Natural killer cell (primary cell): Measurements from ENCODE around the gene METTL3. TPM values are rescaled to one million over a fixed set of nuclear protein-coding genes. Genes with fewer than 3 reads are reported as not detected.

Source experiments
- ATAC-seq, 3 donors: fragments of 150-1000 bp in 2 of 3; fragments of 200-7000 bp in 1 of 3; cut with Tn5 transposase; 1 replicate in 1 of 3; 2 replicates in 2 of 3; pipeline ENCODE4 v1.10.0; 2021; ENCODE audit warnings: mild to moderate bottlenecking in 2 of 3, moderate library complexity in 2 of 3
- DNase-seq, 2 donors: peaks; one replicate each; pipeline versions ENCODE4 v3.0.0 to v3.0.0-alpha.2; 2013 to 2021; ENCODE audit warnings: mixed read lengths in 1 of 2
- H3K27ac ChIP-seq: one replicate; pipeline ENCODE4 v1.5.1; 2013; ENCODE audit warnings: mild to moderate bottlenecking, low read length
- H3K27me3 ChIP-seq: one replicate; pipeline ENCODE4 v1.6.1; 2013; ENCODE audit warnings: low read length; ENCODE audit not compliant: control insufficient read depth, insufficient read depth
- H3K36me3 ChIP-seq: one replicate; pipeline ENCODE4 v1.6.1; 2013; ENCODE audit warnings: low read length; ENCODE audit not compliant: control insufficient read depth, insufficient read depth
- H3K4me1 ChIP-seq: one replicate; pipeline ENCODE4 v1.6.1; 2013; ENCODE audit warnings: low read length; ENCODE audit not compliant: control insufficient read depth, insufficient read depth
- H3K4me3 ChIP-seq: one replicate; pipeline ENCODE4 v1.5.1; 2013; ENCODE audit warnings: low read length
- H3K9me3 ChIP-seq: one replicate; pipeline ENCODE4 v1.6.1; 2013; ENCODE audit warnings: low read length; ENCODE audit not compliant: control insufficient read depth, insufficient read depth
- H3K27ac Mint-ChIP-seq, 2 donors: one replicate each; pipeline ENCODE4 v1.8.0; 2022; ENCODE audit warnings: mild to moderate bottlenecking in 2 of 2, mixed read lengths in 2 of 2, moderate library complexity in 1 of 2
- H3K27me3 Mint-ChIP-seq, 2 donors: one replicate each; pipeline ENCODE4 v1.8.0; 2022; ENCODE audit warnings: low read depth in 2 of 2, mixed read lengths in 2 of 2
- H3K36me3 Mint-ChIP-seq: one replicate; pipeline ENCODE4 v1.8.0; 2022; ENCODE audit warnings: mixed read lengths
- H3K4me1 Mint-ChIP-seq, 2 donors: one replicate each; pipeline ENCODE4 v1.8.0; 2022; ENCODE audit warnings: mixed read lengths in 2 of 2
- H3K4me3 Mint-ChIP-seq: one replicate; pipeline ENCODE4 v1.8.0; 2022; ENCODE audit warnings: mild to moderate bottlenecking, moderate library complexity, mixed read lengths
- H3K9me3 Mint-ChIP-seq, 2 donors: one replicate each; pipeline ENCODE4 v1.8.0; 2022; ENCODE audit warnings: mixed read lengths in 2 of 2
- WGBS: methylation state at CpG from one replicate; pipeline ENCODE4 v1.1.7; 2013; ENCODE audit warnings: missing lambda C conversion rate; ENCODE audit not compliant: insufficient coverage; 5-methylcytosine and 5-hydroxymethylcytosine counted together
- intact Hi-C: fragments of 100-400 bp; cut with micrococcal nuclease; formaldehyde crosslinking; loops from one replicate; pipeline ENCODE4 v1.14.2; 2022
- total RNA-seq, 4 donors: library from RNA; stranded (reverse); fragments of 120-200 nt in 1 of 4; gene quantifications; one replicate each; pipeline versions ENCODE4 v1.2.3 to v1.2.4, GENCODE V29; 2013 to 2022
- TF ChIP-seq, protein P1 (sequence below): fragments of 200-600 bp; IDR thresholded peaks from one replicate; pipeline ENCODE4 v1.8.0; 2022; ENCODE audit warnings: antibody characterized with exemption

The METTL3 gene
- total RNA-seq, 3 donors from 2014 or later (not counting 1 experiment from before 2014, with no cell fraction given), result 63.3 to 72.5 (median 68.3) TPM

DNA sequence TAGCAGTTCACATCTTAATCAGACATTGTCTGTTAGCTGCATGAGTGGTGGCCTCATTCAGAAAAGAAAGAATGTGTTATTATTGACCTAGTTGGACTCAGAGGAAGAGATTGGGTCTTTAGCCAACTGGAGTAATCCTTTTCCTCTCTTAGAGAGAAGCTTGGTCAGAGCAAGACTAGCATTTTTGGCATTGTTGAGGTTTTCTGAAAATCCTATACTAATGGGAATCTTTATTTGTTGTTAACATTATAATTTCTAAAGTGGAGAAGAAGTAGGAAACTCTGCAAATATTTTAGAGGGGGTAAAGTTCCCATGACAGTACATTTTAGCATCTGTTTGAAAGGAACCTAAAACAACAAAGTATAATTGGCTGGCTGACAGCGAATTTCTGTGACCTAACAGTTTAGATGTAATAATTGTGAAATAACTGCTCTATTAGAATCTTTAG, 24.5 kb downstream of the METTL3 start:
- TF ChIP-seq, protein P1, sequence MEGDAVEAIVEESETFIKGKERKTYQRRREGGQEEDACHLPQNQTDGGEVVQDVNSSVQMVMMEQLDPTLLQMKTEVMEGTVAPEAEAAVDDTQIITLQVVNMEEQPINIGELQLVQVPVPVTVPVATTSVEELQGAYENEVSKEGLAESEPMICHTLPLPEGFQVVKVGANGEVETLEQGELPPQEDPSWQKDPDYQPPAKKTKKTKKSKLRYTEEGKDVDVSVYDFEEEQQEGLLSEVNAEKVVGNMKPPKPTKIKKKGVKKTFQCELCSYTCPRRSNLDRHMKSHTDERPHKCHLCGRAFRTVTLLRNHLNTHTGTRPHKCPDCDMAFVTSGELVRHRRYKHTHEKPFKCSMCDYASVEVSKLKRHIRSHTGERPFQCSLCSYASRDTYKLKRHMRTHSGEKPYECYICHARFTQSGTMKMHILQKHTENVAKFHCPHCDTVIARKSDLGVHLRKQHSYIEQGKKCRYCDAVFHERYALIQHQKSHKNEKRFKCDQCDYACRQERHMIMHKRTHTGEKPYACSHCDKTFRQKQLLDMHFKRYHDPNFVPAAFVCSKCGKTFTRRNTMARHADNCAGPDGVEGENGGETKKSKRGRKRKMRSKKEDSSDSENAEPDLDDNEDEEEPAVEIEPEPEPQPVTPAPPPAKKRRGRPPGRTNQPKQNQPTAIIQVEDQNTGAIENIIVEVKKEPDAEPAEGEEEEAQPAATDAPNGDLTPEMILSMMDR, result no peak
- Histone ChIP-seq H3K9me3 (no peaks in the 10 kb centered on the region), H3K27me3 (no peaks in the 10 kb centered on the region), H3K4me1 (no peaks in the 10 kb centered on the region), H3K36me3 (peaks cover 34% of the 10 kb centered on the region), H3K27ac (no peak overlapping the region), H3K4me3 (no peak overlapping the region)
- no peak overlapping the region for H3K4me3 Mint-ChIP-seq
- no peak overlapping the region for H3K27ac Mint-ChIP-seq
- intact Hi-C loops, result no loop called here
- DNase-seq (no peak), ATAC-seq (no peak)
- WGBS, result 100% methylated on average over 1 of the region's 1 CpG
- no peaks in the 10 kb centered on the region for H3K9me3 Mint-ChIP-seq
- no peaks in the 10 kb centered on the region for H3K27me3 Mint-ChIP-seq
- peaks cover 0 to 3% of the 10 kb centered on the region in 2 donors for H3K4me1 Mint-ChIP-seq
- H3K36me3 Mint-ChIP-seq, result peaks cover 8% of the 10 kb centered on the region

DNA sequence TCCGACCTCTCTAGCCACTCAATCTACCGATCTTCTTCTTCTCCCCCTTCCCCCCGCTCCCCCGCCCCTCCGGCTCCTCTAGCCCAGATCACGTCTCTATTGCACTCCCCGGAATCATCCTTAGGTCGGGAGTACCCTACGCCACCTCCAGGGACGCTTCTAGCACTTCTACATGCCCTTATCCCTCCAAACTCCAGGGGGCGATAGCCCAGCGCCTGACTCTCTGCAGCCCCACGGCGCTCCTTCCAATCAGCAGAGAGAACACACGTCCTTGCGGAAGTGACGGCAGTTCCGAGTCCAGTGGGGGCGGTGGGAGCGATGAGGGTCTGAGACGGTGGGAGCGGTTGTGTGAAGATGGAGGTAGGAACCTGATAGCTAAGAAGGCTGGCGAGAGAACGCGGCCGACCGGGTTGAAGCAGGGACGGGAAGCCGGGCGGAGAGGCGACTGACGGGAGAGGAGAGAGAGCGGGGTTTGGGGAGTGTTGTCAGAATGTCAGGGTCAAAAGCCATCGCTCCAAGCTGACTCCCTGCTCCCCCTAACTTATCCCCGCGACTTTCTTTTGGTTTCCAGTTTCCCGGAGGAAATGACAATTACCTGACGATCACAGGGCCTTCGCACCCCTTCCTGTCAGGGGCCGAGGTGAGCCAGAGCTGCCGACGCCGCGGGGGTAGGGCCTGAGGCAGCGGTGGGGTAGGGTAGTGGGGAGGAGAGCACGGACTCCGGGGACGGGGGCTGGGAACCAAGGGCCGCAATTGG, 34.0 kb downstream of the METTL3 start, which contains the start of the genes RAB2B and TOX4:
Gene RAB2B, minus strand, starts transcription at position 35 of the 757 bp plus-strand sequence. CDS start 87 bp downstream, outside the sequence.
Gene TOX4, plus strand, starts transcription at position 271 of the 757 bp plus-strand sequence. Its CDS starts 84 bp downstream, at position 355.
- intact Hi-C loops, result loop anchor here (1.0 kb wide), 4 partner anchors 21 to 93 kb away; partner anchors contain the start of genes CHD8, METTL3 and SUPT16H
- DNase-seq (peak; percentile 92 to 99), ATAC-seq (peak; percentile 94 to 100 (median 96))
- peak within 1 kb of the TSS; percentile 98 for H3K4me3 Mint-ChIP-seq
- H3K27me3 Mint-ChIP-seq, result no peaks in the 10 kb centered on the region
- H3K36me3 ChIP-seq, result peaks cover 20% of the 10 kb centered on the region
- TF ChIP-seq, protein P1, result peak; percentile 88
- peak within 1 kb of the TSS; percentile 80 for H3K4me3 ChIP-seq
- peak within 1 kb of the TSS; percentile 88 for H3K27ac ChIP-seq
- H3K27me3 ChIP-seq, result no peaks in the 10 kb centered on the region
- H3K9me3 Mint-ChIP-seq, result no peaks in the 10 kb centered on the region
- peaks cover 9% of the 10 kb centered on the region for H3K36me3 Mint-ChIP-seq
- H3K9me3 ChIP-seq, result no peaks in the 10 kb centered on the region
- peaks cover 34 to 43% of the 10 kb centered on the region in 2 donors for H3K4me1 Mint-ChIP-seq
- peak within 1 kb of the TSS; percentile 96 to 97 for H3K27ac Mint-ChIP-seq
- peaks cover 9% of the 10 kb centered on the region for H3K4me1 ChIP-seq
- under 1% methylated on average over 49 of the region's 49 CpGs for WGBS

DNA sequence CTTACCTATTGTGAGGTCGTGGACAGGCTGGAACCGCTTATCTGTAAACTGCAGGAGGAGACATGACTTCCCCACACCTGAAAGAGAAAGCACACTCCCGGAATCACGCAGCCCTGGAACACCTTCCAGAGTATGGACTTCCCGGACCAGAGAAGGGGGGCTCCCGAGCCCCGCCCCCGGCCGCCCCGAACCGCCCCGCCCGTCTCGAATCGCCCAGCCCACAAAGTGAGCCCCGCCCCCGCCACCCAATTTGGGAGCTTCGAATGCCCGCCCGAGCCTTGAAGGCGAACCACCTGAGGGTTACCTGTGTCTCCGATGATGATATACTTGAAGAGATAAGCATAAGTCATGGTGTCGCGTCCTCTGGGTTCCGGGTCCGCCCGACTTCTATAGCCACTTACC, 34.6 kb downstream of the METTL3 start:
- peak overlapping the region; percentile 98 for H3K4me3 Mint-ChIP-seq
- H3K9me3 Mint-ChIP-seq, result no peaks in the 10 kb centered on the region
- intact Hi-C loops, result no loop called here
- ATAC-seq (peak; percentile 53 to 62 (median 55)), DNase-seq (peak in 1 of 2 donors; percentile 68)
- Histone ChIP-seq H3K9me3 (no peaks in the 10 kb centered on the region), H3K36me3 (peaks cover 23% of the 10 kb centered on the region), H3K4me1 (peaks cover 9% of the 10 kb centered on the region), H3K27me3 (no peaks in the 10 kb centered on the region), H3K4me3 (peak overlapping the region; percentile 80), H3K27ac (peak overlapping the region; percentile 73)
- H3K4me1 Mint-ChIP-seq, result peaks cover 35 to 38% of the 10 kb centered on the region in 2 donors
- no peaks in the 10 kb centered on the region for H3K27me3 Mint-ChIP-seq
- WGBS, result under 1% methylated on average over 27 of the region's 27 CpGs
- peaks cover 11% of the 10 kb centered on the region for H3K36me3 Mint-ChIP-seq
- peak overlapping the region; percentile 96 to 97 for H3K27ac Mint-ChIP-seq
- TF ChIP-seq, protein P1, result no peak
